Subcutaneous adipose tissue (tissue), 4 donors: ENCODE results near the gene HOXC11. TPM values are rescaled to one million over a fixed set of nuclear protein-coding genes. Genes with fewer than 3 reads are reported as not detected.

Experiments
- CTCF ChIP-seq: fragments of 450-650 bp; IDR thresholded peaks from one replicate; pipeline ENCODE4 v1.5.1; 2016; ENCODE audit warnings: low read depth, mild to moderate bottlenecking, control low read depth, antibody characterized with exemption, moderate library complexity
- total RNA-seq, 4 donors: library from RNA; depleted of rRNA; stranded (reverse); fragments of >200 nt; gene quantifications; one replicate each; pipeline ENCODE4 v1.1.0, GENCODE V29; 2016

Gene HOXC11
- total RNA-seq, 4 donors from 2014 or later: 0.38 to 0.51 (median 0.44) TPM; not detected in 1

DNA sequence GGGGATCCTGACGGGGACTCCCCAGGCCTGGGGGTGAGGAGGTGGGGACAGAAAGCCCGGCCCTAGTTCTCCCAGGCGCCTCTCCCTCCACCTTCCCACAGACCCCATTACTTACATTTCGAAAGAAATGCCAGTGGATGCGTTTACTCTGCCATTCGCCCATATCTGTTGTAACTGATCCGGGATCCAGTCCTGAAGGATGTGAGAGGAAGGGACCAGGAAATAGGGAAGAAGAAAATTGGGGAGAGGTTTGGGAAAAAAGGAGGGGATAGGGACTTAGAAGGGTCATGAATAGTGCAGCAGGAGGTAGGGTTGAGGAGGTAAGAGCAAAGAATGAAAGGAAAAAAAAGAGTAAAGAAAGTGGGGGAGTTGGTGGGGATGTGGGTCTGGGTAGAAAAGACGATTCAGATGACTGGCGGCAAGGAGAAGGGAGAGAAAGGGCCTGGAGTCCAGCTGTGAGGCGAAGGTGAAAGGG lies 17.1 kb upstream of the HOXC11 start:
- no peak for TF ChIP-seq CTCF

GRCh38 chr12:53956251-53956887 lies 16.6 kb upstream of the HOXC11 start:
- no peak for TF ChIP-seq CTCF

DNA sequence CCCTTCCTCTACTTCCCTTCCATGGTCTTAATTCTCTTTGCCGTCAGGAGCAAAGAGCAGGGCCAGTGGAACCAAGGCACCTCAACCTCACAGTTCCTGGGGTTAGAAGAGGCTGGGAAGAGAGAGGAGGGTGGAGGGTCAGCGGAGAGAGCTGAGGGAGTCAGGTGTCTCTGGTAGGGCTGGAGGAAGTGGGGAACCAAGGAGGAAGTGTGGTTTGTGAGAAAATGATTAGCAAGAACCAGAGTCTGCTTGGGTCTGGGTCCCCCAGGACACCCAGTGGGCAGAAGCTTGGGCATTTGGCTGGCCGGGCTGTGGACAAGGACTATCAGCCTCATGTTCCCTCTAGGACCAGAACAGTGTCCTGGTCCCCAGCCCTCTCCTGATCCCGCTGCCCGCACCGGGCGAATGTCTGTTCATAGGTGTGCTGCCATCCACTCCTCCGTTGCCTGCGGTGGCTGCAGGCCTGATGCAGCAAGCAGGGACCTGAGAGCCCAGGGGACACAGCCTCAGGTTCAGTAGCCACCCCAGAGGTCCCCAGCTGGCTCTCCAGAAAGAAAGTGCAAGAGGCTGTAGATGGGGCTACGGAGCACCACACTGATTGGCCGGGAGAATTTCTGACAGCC lies 15.9 kb upstream of the HOXC11 start:
- no peak for TF ChIP-seq CTCF

- no peak for TF ChIP-seq CTCF
Measured at GRCh38 chr12:53958128-53958527, 14.8 kb upstream of the HOXC11 start.

DNA sequence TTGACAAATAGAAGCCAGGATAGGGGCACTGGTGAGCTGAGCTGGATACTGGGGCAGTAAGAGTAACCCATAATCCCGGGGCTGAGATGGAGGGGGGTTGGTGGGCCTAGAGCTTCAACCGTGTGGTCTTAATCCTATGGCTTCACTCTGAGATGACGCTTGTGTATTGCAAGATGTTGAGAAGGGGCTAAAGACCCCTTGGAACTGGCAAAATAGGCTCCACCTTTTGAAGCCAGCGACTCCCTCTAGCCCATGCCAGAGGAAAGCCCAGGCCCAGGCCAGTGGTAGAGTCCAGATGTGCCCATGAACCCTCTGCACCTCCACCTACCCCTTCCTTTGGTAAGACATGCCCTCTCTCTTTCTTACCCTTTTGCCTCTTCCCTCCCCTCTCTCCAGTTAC lies 13.6 kb upstream of the HOXC11 start:
- TF ChIP-seq CTCF: no peak

- no peak for TF ChIP-seq CTCF
Measured at GRCh38 chr12:53960187-53961024, 12.5 kb upstream of the HOXC11 start.
